GM23248 (cell line): ENCODE results near the gene GDF11. TPM values are rescaled to one million over a fixed set of nuclear protein-coding genes. Genes with fewer than 3 reads are reported as not detected.
A peak's percentile ranks its signal among the peaks of the same experiment; 100 is the strongest.

ENCODE experiments used
- DNase-seq: peaks from one replicate; pipeline ENCODE4 v3.0.0-alpha.2; 2015
- H2AFZ ChIP-seq: fragments of 200-600 bp; sonication (generic); 2 replicates; pipeline ENCODE4 v1.6.1; 2016; ENCODE audit warnings: antibody characterized with exemption
- H3F3A ChIP-seq: fragments of 200-600 bp; sonication (generic); 2 replicates; pipeline ENCODE4 v1.6.1; 2016; ENCODE audit warnings: mild to moderate bottlenecking, antibody characterized with exemption, mixed run types; ENCODE audit not compliant: insufficient read depth
- H3K27ac ChIP-seq: fragments of 200-600 bp; sonication (generic); 2 replicates; pipeline ENCODE4 v1.5.1; 2016; ENCODE audit warnings: mild to moderate bottlenecking
- H3K27me3 ChIP-seq: fragments of 200-600 bp; sonication (generic); replicated peaks from 2 replicates; pipeline ENCODE4 v1.6.1; 2016; ENCODE audit warnings: mild to moderate bottlenecking; ENCODE audit not compliant: insufficient read depth
- H3K36me3 ChIP-seq: fragments of 200-600 bp; sonication (generic); 2 replicates; pipeline ENCODE4 v1.6.1; 2016; ENCODE audit warnings: low read depth, mild to moderate bottlenecking
- H3K4me1 ChIP-seq: fragments of 200-600 bp; sonication (generic); 2 replicates; pipeline ENCODE4 v1.6.1; 2016; ENCODE audit warnings: mild to moderate bottlenecking; ENCODE audit not compliant: insufficient read depth
- H3K4me2 ChIP-seq: fragments of 200-600 bp; sonication (generic); one replicate; pipeline ENCODE4 v1.6.1; 2016; ENCODE audit warnings: mild to moderate bottlenecking; ENCODE audit not compliant: unreplicated experiment
- H3K4me3 ChIP-seq: fragments of 200-600 bp; sonication (generic); 2 replicates; pipeline ENCODE4 v1.5.1; 2016; ENCODE audit warnings: mild to moderate bottlenecking
- H3K79me2 ChIP-seq: fragments of 200-600 bp; sonication (generic); 2 replicates; pipeline ENCODE4 v1.6.1; 2016; ENCODE audit warnings: mild to moderate bottlenecking; ENCODE audit not compliant: insufficient read depth
- H3K9ac ChIP-seq: fragments of 200-600 bp; sonication (generic); 2 replicates; pipeline ENCODE4 v1.6.1; 2016; ENCODE audit warnings: mild to moderate bottlenecking
- H3K9me2 ChIP-seq: fragments of 200-600 bp; sonication (generic); 2 replicates; pipeline ENCODE4 v1.6.1; 2016; ENCODE audit warnings: mixed run types, mild to moderate bottlenecking, moderate library complexity; ENCODE audit not compliant: insufficient read depth
- H3K9me3 ChIP-seq: fragments of 200-600 bp; sonication (generic); one replicate; pipeline ENCODE4 v1.6.1; 2017; ENCODE audit warnings: low read depth
- H4K20me1 ChIP-seq: fragments of 200-600 bp; sonication (generic); 2 replicates; pipeline ENCODE4 v1.6.0; 2016; ENCODE audit not compliant: insufficient read depth
- EZH2 ChIP-seq: fragments of 200-600 bp; sonication (generic); IDR thresholded peaks from 2 replicates; pipeline ENCODE4 v1.6.1; 2018; ENCODE audit warnings: antibody characterized with exemption, mild to moderate bottlenecking; ENCODE audit not compliant: insufficient read depth, poor library complexity, severe bottlenecking
- EZH2phosphoT487 ChIP-seq: fragments of 200-600 bp; sonication (generic); IDR thresholded peaks from 2 replicates; pipeline ENCODE4 v1.6.1; 2018; ENCODE audit warnings: antibody characterized with exemption, moderate library complexity, mild to moderate bottlenecking, low read depth; ENCODE audit not compliant: insufficient read depth
- WGBS, 2 experiments: methylation state at CpG; one replicate each; pipeline ENCODE4 v1.1.6; 2015 to 2017; ENCODE audit warnings: low lambda C conversion rate in 2 of 2, low coverage in 1 of 2; ENCODE audit errors: missing lambda C conversion rate in 2 of 2; 5-methylcytosine and 5-hydroxymethylcytosine counted together
- in situ Hi-C: fragments of 300-500 bp; cut with MboI; formaldehyde crosslinking; loops from 2 replicates; pipeline ENCODE4 v1.15.0; 2020
- polyA plus RNA-seq: library from polyadenylated mRNA; unstranded; fragments of >200 nt; fragmentation: Nextera tagmentation; extraction: Ambion mirVana; gene quantifications from 2 replicates; pipeline ENCODE4 v1.2.1, GENCODE V29; 2016
- total RNA-seq: library from RNA; depleted of rRNA; stranded (reverse); fragments of >200 nt; shearing (Covaris generic); gene quantifications from 2 replicates; pipeline ENCODE4 v1.2.3, GENCODE V29; 2014

GDF11 gene
- total and polyA plus RNA-seq, 2 experiments from 2014 or later, result 0.56 to 2.1 TPM

- no peaks in the 10 kb centered on the region for H3K9me3 ChIP-seq
- peak overlapping the region; percentile 96 for H3K4me3 ChIP-seq
- TF ChIP-seq EZH2phosphoT487, result no peak
- no peak for TF ChIP-seq EZH2
- H3K4me2 ChIP-seq, result peak overlapping the region; percentile 93
- in situ Hi-C loops, result no loop called here
- H3K4me1 ChIP-seq, result peaks cover 31% of the 10 kb centered on the region
- no peaks in the 10 kb centered on the region for H3K9me2 ChIP-seq
- peak overlapping the region; percentile 86 for H2AFZ ChIP-seq
- 34 to 35% methylated on average over 10 to 11 of the region's 11 CpGs for WGBS, 2 experiments
- H3K36me3 ChIP-seq, result no peaks in the 10 kb centered on the region
- H3K79me2 ChIP-seq, result 0 out of 2 replicates have a peak, but pooled peaks cover 3% of the 10 kb centered on the region
- peak overlapping the region; percentile 67 for H3K9ac ChIP-seq
- H3K27me3 ChIP-seq, result no peaks in the 10 kb centered on the region
- no peaks in the 10 kb centered on the region for H4K20me1 ChIP-seq
- peaks cover 26% of the 10 kb centered on the region for H3F3A ChIP-seq
- H3K27ac ChIP-seq, result no peak overlapping the region
- no peak for DNase-seq
Observed at GRCh38 chr12:55744340-55745030, 1.6 kb downstream of the GDF11 start.

GRCh38 chr12:55745361-55746173 is 2.6 kb downstream of the GDF11 start:
- peak overlapping the region; percentile 12 for H3K4me2 ChIP-seq
- H3K27ac ChIP-seq, result no peak overlapping the region
- no peaks in the 10 kb centered on the region for H3K9me2 ChIP-seq
- DNase-seq, result peak; percentile 35
- in situ Hi-C loops, result no loop called here
- H3K36me3 ChIP-seq, result no peaks in the 10 kb centered on the region
- H3K9me3 ChIP-seq, result no peaks in the 10 kb centered on the region
- H3K4me3 ChIP-seq, result 0 out of 2 replicates have a peak overlapping the region, but pooled peaks have one; percentile 18
- H3K27me3 ChIP-seq, result no peaks in the 10 kb centered on the region
- peaks cover 31% of the 10 kb centered on the region for H3K4me1 ChIP-seq
- no peak overlapping the region for H3K9ac ChIP-seq
- peaks cover 26% of the 10 kb centered on the region for H3F3A ChIP-seq
- H2AFZ ChIP-seq, result no peak overlapping the region
- no peaks in the 10 kb centered on the region for H4K20me1 ChIP-seq
- 24 to 26% methylated on average over 10 to 13 of the region's 13 CpGs for WGBS, 2 experiments
- TF ChIP-seq EZH2phosphoT487 (no peak), EZH2 (no peak)
- H3K79me2 ChIP-seq, result 0 out of 2 replicates have a peak, but pooled peaks cover 3% of the 10 kb centered on the region

GRCh38 chr12:55746174-55746912 is 3.4 kb downstream of the GDF11 start:
- Histone ChIP-seq H4K20me1 (no peaks in the 10 kb centered on the region), H3K36me3 (no peaks in the 10 kb centered on the region), H3K9me2 (no peaks in the 10 kb centered on the region), H3K79me2 (0 out of 2 replicates have a peak, but pooled peaks cover 3% of the 10 kb centered on the region), H3K9ac (no peak overlapping the region), H3K4me1 (peaks cover 31% of the 10 kb centered on the region), H3K9me3 (no peaks in the 10 kb centered on the region), H3K27me3 (no peaks in the 10 kb centered on the region), H3F3A (peaks cover 26% of the 10 kb centered on the region), H3K4me3 (no peak overlapping the region), H3K4me2 (no peak overlapping the region), H3K27ac (peak overlapping the region; percentile 21; the same call in 1 of the 2 replicates), H2AFZ (no peak overlapping the region)
- WGBS, 2 experiments, result 38 to 50% methylated on average over 3 of the region's 3 CpGs
- peak; percentile 53 for DNase-seq
- TF ChIP-seq EZH2phosphoT487 (no peak), EZH2 (no peak)
- in situ Hi-C loops, result no loop called here

GRCh38 chr12:55746913-55747231 is 4.0 kb downstream of the GDF11 start:
- no peak for DNase-seq
- Histone ChIP-seq H3K79me2 (0 out of 2 replicates have a peak, but pooled peaks cover 3% of the 10 kb centered on the region), H3K9me2 (no peaks in the 10 kb centered on the region), H4K20me1 (no peaks in the 10 kb centered on the region), H3K4me2 (no peak overlapping the region), H3K4me3 (no peak overlapping the region), H3K27ac (0 out of 2 replicates have a peak overlapping the region, but pooled peaks have one; percentile 21), H2AFZ (no peak overlapping the region), H3K36me3 (no peaks in the 10 kb centered on the region), H3K9me3 (no peaks in the 10 kb centered on the region), H3F3A (peaks cover 26% of the 10 kb centered on the region), H3K4me1 (peaks cover 31% of the 10 kb centered on the region), H3K27me3 (no peaks in the 10 kb centered on the region), H3K9ac (no peak overlapping the region)
- in situ Hi-C loops, result no loop called here
- TF ChIP-seq EZH2, result no peak
- TF ChIP-seq EZH2phosphoT487, result no peak
